ENCODE measurements around the gene CRB1.

Gene CRB1

GRCh38 chr1:197339106-197340060 lies 71.3 kb downstream of the CRB1 start:
- TF ChIP-seq, protein P1, sequence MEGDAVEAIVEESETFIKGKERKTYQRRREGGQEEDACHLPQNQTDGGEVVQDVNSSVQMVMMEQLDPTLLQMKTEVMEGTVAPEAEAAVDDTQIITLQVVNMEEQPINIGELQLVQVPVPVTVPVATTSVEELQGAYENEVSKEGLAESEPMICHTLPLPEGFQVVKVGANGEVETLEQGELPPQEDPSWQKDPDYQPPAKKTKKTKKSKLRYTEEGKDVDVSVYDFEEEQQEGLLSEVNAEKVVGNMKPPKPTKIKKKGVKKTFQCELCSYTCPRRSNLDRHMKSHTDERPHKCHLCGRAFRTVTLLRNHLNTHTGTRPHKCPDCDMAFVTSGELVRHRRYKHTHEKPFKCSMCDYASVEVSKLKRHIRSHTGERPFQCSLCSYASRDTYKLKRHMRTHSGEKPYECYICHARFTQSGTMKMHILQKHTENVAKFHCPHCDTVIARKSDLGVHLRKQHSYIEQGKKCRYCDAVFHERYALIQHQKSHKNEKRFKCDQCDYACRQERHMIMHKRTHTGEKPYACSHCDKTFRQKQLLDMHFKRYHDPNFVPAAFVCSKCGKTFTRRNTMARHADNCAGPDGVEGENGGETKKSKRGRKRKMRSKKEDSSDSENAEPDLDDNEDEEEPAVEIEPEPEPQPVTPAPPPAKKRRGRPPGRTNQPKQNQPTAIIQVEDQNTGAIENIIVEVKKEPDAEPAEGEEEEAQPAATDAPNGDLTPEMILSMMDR (IDR thresholded peaks at IDR 0.05; ENCODE audit: borderline replicate concordance, insufficient read depth, low read depth, low read length), result no peak
- no peak overlapping the region for H3K4me3 ChIP-seq (ENCODE audit: low read depth, low read length)

GRCh38 chr1:197341626-197342025 lies 73.6 kb downstream of the CRB1 start:
- TF ChIP-seq, protein P1 (IDR thresholded peaks at IDR 0.05; ENCODE audit: borderline replicate concordance, insufficient read depth, low read depth, low read length), result no peak
- H3K4me3 ChIP-seq (ENCODE audit: low read depth, low read length), result no peak overlapping the region

- TF ChIP-seq, protein P1 (IDR thresholded peaks at IDR 0.05; ENCODE audit: borderline replicate concordance, insufficient read depth, low read depth, low read length), result no peak
- no peak overlapping the region for H3K4me3 ChIP-seq (ENCODE audit: low read depth, low read length)
These were observed 74.1 kb downstream of the CRB1 start for GRCh38 chr1:197342044-197342565.

DNA sequence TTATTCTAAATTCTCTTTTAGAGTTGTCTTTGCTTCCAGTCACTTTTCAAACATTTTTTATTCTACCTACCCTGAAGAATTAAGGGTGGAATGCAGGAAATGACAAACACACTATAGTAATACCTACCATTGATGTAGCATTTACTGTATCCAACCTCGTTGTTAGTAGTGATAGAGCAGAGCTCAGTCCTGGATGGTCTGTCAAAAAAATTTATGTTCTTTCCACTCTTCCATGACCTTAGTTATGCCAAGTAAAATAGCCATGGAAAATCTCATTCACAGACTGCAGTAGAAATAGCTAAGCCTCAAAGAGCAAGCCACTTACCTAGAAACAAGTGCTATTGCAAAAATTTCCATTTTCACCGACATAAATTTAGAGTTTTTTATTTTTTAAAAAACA lies 74.6 kb downstream of the CRB1 start:
- TF ChIP-seq, protein P1 (IDR thresholded peaks at IDR 0.05; ENCODE audit: borderline replicate concordance, insufficient read depth, low read depth, low read length), result no peak
- H3K4me3 ChIP-seq (ENCODE audit: low read depth, low read length), result no peak overlapping the region

GRCh38 chr1:197343663-197344273 lies 75.7 kb downstream of the CRB1 start:
- TF ChIP-seq, protein P1 (IDR thresholded peaks at IDR 0.05; ENCODE audit: borderline replicate concordance, insufficient read depth, low read depth, low read length), result no peak
- no peak overlapping the region for H3K4me3 ChIP-seq (ENCODE audit: low read depth, low read length)

GRCh38 chr1:197351821-197352440 lies 83.9 kb downstream of the CRB1 start:
- TF ChIP-seq, protein P1 (IDR thresholded peaks at IDR 0.05; ENCODE audit: borderline replicate concordance, insufficient read depth, low read depth, low read length), result no peak
- H3K4me3 ChIP-seq (ENCODE audit: low read depth, low read length), result no peak overlapping the region

Measured in GM12875 (cell line).